BE2C (cell line): ENCODE data around the gene RGL1.

Experiments
- DNase-seq: peaks from one replicate; pipeline ENCODE4 v3.0.0-alpha.2; 2020
- H3K27me3 ChIP-seq: fragments of 250-450 bp; sonication (Bioruptor Pico); 2 replicates; pipeline ENCODE4 v1.5.1; 2020; ENCODE audit warnings: mild to moderate bottlenecking
- H3K36me3 ChIP-seq: fragments of 250-450 bp; sonication (Bioruptor Pico); 2 replicates; pipeline ENCODE4 v1.5.1; 2020; ENCODE audit warnings: mild to moderate bottlenecking
- H3K4me1 ChIP-seq: fragments of 250-450 bp; sonication (Bioruptor Pico); 2 replicates; pipeline ENCODE4 v1.5.1; 2020
- H3K4me3 ChIP-seq: 2 replicates; pipeline ENCODE4 v1.5.1; 2011; ENCODE audit warnings: low read depth, low read length
- H3K9me3 ChIP-seq: fragments of 250-450 bp; sonication (Bioruptor Pico); 2 replicates; pipeline ENCODE4 v1.5.1; 2020
- CTCF ChIP-seq: IDR thresholded peaks from 2 replicates; pipeline ENCODE4 v1.5.1; 2012; ENCODE audit warnings: mild to moderate bottlenecking, low read depth, low read length

Gene RGL1

DNA sequence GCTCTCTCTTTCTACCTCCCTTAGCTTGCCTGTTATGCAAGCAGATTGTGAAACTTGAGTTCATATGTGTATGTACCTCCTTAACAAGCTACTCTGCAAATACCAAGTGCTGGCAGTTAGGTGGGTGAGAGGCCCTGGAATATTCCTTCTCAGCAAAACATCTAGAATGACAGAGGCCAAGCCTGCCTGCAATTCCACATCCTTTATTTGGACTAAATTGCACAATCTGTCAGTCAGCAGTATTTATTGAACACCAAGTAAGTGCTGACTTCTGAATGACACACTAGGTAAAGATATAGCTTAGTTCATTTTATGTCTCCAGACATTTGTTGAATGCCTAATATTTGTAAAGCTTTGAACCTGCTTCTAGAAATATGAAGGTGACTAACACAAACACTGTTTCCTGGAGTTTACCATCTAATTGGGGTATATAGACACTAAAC is 87.5 kb downstream of the RGL1 start:
- Histone ChIP-seq H3K36me3 (no peaks in the 10 kb centered on the region; the same call in 1 of the 2 replicates), H3K9me3 (no peaks in the 10 kb centered on the region), H3K4me3 (no peak overlapping the region), H3K4me1 (peaks cover 7% of the 10 kb centered on the region; the same call in 1 of the 2 replicates), H3K27me3 (no peaks in the 10 kb centered on the region)
- DNase-seq, result no peak
- no peak for TF ChIP-seq CTCF

- H3K27me3 ChIP-seq, result no peaks in the 10 kb centered on the region
- H3K4me1 ChIP-seq, result peaks cover 7% of the 10 kb centered on the region; the same call in 1 of the 2 replicates
- TF ChIP-seq CTCF, result no peak
- DNase-seq, result no peak
- H3K36me3 ChIP-seq, result no peaks in the 10 kb centered on the region; the same call in 1 of the 2 replicates
- no peaks in the 10 kb centered on the region for H3K9me3 ChIP-seq
- H3K4me3 ChIP-seq, result no peak overlapping the region
Measured at GRCh38 chr1:183893561-183894289, 88.8 kb downstream of the RGL1 start.

DNA sequence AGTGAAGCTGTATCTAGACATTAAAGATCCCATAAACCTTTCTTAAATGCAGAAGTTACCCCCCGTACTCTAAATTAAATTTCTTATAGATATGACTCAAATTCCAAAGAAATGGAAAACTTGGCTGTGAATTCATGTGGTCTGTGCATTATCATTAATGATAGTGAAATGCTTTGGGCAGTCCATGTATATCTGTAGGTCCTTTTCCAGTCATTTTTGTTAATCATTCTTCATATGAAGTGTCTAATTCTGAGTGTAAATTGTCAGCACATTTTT is 89.3 kb downstream of the RGL1 start:
- H3K36me3 ChIP-seq, result no peaks in the 10 kb centered on the region; the same call in 1 of the 2 replicates
- no peak for TF ChIP-seq CTCF
- no peaks in the 10 kb centered on the region for H3K9me3 ChIP-seq

DNA sequence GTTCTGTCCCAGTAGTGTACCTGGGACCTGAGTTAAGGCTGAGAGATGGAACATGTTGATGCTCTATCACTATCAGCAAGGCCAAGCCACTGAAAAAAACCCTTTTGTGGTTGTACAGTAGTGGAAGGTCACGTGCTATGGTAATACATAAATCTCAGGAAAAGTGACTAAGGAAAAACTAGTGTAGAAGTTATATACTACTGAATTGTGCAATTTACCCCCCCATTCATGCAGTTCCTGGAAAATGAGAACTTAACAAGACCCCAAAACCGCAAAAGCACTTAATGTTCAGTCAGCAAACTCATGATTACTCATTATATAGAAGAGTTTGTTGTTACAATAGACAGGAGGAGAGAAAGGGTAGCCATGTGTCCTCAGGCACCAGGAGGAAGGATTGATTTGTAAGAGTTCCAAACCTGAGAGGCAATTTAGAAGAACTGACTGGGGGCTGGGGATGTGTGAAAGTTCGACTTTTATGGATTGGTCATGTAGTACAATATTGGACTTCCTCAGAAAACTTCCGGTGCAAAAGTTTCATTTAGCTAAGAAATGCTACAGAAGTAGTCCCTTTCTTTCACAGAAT is 91.6 kb downstream of the RGL1 start:
- peaks cover 7% of the 10 kb centered on the region; the same call in 1 of the 2 replicates for H3K4me1 ChIP-seq
- no peaks in the 10 kb centered on the region for H3K9me3 ChIP-seq
- no peak overlapping the region for H3K4me3 ChIP-seq
- no peak for TF ChIP-seq CTCF
- no peaks in the 10 kb centered on the region; the same call in 1 of the 2 replicates for H3K36me3 ChIP-seq
- DNase-seq, result no peak
- no peaks in the 10 kb centered on the region for H3K27me3 ChIP-seq

More for the DNA sequence above, 89.3 kb downstream of the RGL1 start:
- no peaks in the 10 kb centered on the region for H3K27me3 ChIP-seq
- peaks cover 7% of the 10 kb centered on the region; the same call in 1 of the 2 replicates for H3K4me1 ChIP-seq
- H3K4me3 ChIP-seq, result no peak overlapping the region
- DNase-seq, result no peak

DNA sequence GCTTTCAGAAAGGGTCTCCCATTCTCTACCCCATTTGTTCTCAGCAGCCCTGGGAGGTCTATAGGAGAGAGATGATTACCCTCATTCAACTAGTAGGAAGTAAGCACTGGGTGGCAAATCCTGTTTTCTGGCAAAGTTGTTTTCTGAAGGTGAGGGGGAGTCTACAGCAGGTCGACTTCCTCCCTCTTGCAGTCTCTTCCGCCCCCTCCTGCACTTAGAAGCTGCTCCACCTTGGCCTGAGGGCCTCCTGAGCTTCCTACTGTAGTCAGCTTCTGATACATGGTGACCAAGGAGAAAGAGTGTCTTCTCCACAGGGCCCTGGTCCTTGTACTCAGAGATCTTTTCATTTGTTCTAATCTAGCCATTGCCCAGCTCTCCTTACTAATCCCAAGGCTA is 93.1 kb downstream of the RGL1 start:
- no peak for TF ChIP-seq CTCF
- H3K4me3 ChIP-seq, result no peak overlapping the region

DNA sequence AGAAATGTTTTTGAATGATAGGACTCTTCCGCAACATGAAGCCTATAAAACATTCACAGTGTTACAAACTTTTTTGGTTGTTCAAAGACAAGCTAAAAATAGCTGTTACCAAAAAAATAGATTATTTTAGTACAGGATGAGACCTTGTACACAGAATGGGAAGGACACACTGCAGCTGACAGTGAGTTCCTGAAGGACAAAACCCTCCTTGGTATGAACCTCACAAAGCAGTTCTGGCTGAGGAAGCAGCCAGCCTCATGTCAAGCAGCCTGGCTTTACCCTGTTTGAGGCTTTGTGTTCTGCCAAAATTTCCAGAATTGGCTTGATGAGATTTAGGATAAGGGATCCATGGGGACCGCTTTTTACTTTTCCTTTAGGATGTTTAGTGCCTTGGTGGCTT is 93.7 kb downstream of the RGL1 start:
- no peak overlapping the region for H3K4me3 ChIP-seq
- H3K27me3 ChIP-seq, result no peaks in the 10 kb centered on the region
- TF ChIP-seq CTCF, result no peak

More for the DNA sequence above, 93.1 kb downstream of the RGL1 start:
- Histone ChIP-seq H3K36me3 (no peaks in the 10 kb centered on the region; the same call in 1 of the 2 replicates), H3K4me1 (peaks cover 7% of the 10 kb centered on the region; the same call in 1 of the 2 replicates), H3K9me3 (no peaks in the 10 kb centered on the region), H3K27me3 (no peaks in the 10 kb centered on the region)
- no peak for DNase-seq

More for the DNA sequence above, 93.7 kb downstream of the RGL1 start:
- peaks cover 5% of the 10 kb centered on the region; the same call in 1 of the 2 replicates for H3K4me1 ChIP-seq
- H3K36me3 ChIP-seq, result no peaks in the 10 kb centered on the region; the same call in 1 of the 2 replicates
- H3K9me3 ChIP-seq, result no peaks in the 10 kb centered on the region
- no peak for DNase-seq
